Transverse colon (tissue), 3 donors: ENCODE measurements around the gene KRTAP13-2.

ENCODE experiments used
- POLR2A ChIP-seq: fragments of 450-650 bp; IDR thresholded peaks from one replicate; pipeline ENCODE4 v1.6.1; 2016; ENCODE audit warnings: antibody characterized with exemption, mild to moderate bottlenecking, moderate library complexity
- TF ChIP-seq, protein P1 (sequence below), 5 experiments: fragments of 200-600 bp in 3 of 5; fragments of 450-650 bp in 2 of 5; sonication (generic) in 3 of 5; IDR thresholded peaks; 1 replicate in 2 of 5; 2 replicates in 3 of 5; pipeline ENCODE4 v1.5.1; 2016 to 2017; ENCODE audit warnings: antibody characterized with exemption in 5 of 5, inconsistent platforms in 3 of 5, mild to moderate bottlenecking in 2 of 5, moderate library complexity in 1 of 5

DNA sequence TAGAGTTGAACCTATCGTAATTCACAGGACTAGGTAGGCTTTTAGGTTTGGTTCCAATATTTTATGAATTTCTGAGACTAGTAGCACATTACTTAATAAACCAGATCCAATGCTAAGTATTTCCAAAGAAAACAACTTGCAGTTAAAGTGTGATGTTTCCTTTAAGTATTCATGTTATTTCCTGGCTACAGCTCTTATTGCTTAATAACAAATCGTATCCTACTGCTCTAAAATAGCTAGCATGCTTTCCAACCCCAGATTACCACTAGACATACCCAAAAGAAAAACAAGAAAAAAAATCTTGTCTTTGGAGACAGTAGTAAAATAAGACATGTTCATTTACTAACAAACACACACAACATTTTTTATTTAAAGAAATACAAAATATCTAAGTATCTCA lies 35.5 kb downstream of the KRTAP13-2 start:
- TF ChIP-seq, protein P1, sequence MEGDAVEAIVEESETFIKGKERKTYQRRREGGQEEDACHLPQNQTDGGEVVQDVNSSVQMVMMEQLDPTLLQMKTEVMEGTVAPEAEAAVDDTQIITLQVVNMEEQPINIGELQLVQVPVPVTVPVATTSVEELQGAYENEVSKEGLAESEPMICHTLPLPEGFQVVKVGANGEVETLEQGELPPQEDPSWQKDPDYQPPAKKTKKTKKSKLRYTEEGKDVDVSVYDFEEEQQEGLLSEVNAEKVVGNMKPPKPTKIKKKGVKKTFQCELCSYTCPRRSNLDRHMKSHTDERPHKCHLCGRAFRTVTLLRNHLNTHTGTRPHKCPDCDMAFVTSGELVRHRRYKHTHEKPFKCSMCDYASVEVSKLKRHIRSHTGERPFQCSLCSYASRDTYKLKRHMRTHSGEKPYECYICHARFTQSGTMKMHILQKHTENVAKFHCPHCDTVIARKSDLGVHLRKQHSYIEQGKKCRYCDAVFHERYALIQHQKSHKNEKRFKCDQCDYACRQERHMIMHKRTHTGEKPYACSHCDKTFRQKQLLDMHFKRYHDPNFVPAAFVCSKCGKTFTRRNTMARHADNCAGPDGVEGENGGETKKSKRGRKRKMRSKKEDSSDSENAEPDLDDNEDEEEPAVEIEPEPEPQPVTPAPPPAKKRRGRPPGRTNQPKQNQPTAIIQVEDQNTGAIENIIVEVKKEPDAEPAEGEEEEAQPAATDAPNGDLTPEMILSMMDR (IDR thresholded peaks at IDR 0.05), result no peak
- no peak for TF ChIP-seq POLR2A
